ENCODE results near the gene PRXL2A. TPM values are rescaled to one million over a fixed set of nuclear protein-coding genes. Genes with fewer than 3 reads are reported as not detected.

PRXL2A gene
- total and polyA plus RNA-seq, 9 donors = 24.8 to 58.9 (median 43.7) TPM

- no peak overlapping the region for H3K4me3 ChIP-seq
- intact Hi-C loops (cut with DNase I) = loop anchor here in 2 of 4 donors (5.0 to 10.0 kb wide), 2 partner anchors 54 to 64 kb away; no protein-coding TSS in a partner anchor
- DNase-seq = no peak
- TF ChIP-seq EP300 (IDR thresholded peaks at IDR 0.05) = no peak
- H3K4me1 ChIP-seq (ENCODE audit: insufficient read depth) = no peaks in the 10 kb centered on the region
- WGBS, 3 donors = 87 to 91% (median 89%) methylated on average over 4 of the region's 4 CpGs
- H3K36me3 ChIP-seq = no peaks in the 10 kb centered on the region
- H3K27ac ChIP-seq = no peak overlapping the region
- H3K9me3 ChIP-seq = no peaks in the 10 kb centered on the region
- H3K27me3 ChIP-seq = no peaks in the 10 kb centered on the region
Measured at GRCh38 chr10:80448209-80448942, 40.0 kb downstream of the PRXL2A start.

GRCh38 chr10:80449520-80449919 lies 41.2 kb downstream of the PRXL2A start:
- no peaks in the 10 kb centered on the region for H3K4me1 ChIP-seq (ENCODE audit: insufficient read depth)
- no peak overlapping the region for H3K27ac ChIP-seq
- intact Hi-C loops (cut with DNase I) = loop anchor here in 2 of 4 donors (5.0 to 10.0 kb wide), 2 partner anchors 53 to 65 kb away; no protein-coding TSS in a partner anchor
- no peaks in the 10 kb centered on the region for H3K9me3 ChIP-seq
- no peaks in the 10 kb centered on the region for H3K27me3 ChIP-seq
- no peak for DNase-seq
- TF ChIP-seq CTCF (IDR thresholded peaks at IDR 0.05) (no peak), EP300 (IDR thresholded peaks at IDR 0.05) (no peak), POLR2A (IDR thresholded peaks at IDR 0.05) (no peak)
- WGBS, 3 donors = 37 to 60% (median 47%) methylated on average over 2 of the region's 2 CpGs
- no peak overlapping the region for H3K4me3 ChIP-seq
- H3K36me3 ChIP-seq = no peaks in the 10 kb centered on the region

GRCh38 chr10:80451132-80451531 lies 42.8 kb downstream of the PRXL2A start:
- Histone ChIP-seq H3K27me3 (no peaks in the 10 kb centered on the region), H3K4me3 (no peak overlapping the region), H3K9me3 (no peaks in the 10 kb centered on the region), H3K4me1 (ENCODE audit: insufficient read depth) (peaks cover 8% of the 10 kb centered on the region), H3K27ac (no peak overlapping the region), H3K36me3 (no peaks in the 10 kb centered on the region)
- no peak for DNase-seq
- intact Hi-C loops (cut with DNase I) = loop anchor here in 2 of 4 donors (5.0 kb wide), 2 partner anchors 44 to 51 kb away; partner anchors contain the start of gene PRXL2A (in 1 of the 2)
- 95 to 100% (median 98%) methylated on average over 1 of the region's 1 CpG for WGBS, 3 donors
- TF ChIP-seq EP300 (IDR thresholded peaks at IDR 0.05) = no peak
- no peak for TF ChIP-seq POLR2A (IDR thresholded peaks at IDR 0.05)
- TF ChIP-seq CTCF (IDR thresholded peaks at IDR 0.05) = no peak

- intact Hi-C loops (cut with DNase I) = loop anchor here in 2 of 4 donors (5.0 kb wide), 2 partner anchors 45 to 50 kb away; partner anchors contain the start of gene PRXL2A (in 1 of the 2)
- peaks cover 10% of the 10 kb centered on the region for H3K4me1 ChIP-seq (ENCODE audit: insufficient read depth)
Measured at GRCh38 chr10:80452069-80452468, 43.7 kb downstream of the PRXL2A start.

More at GRCh38 chr10:80452069-80452468, 43.7 kb downstream of the PRXL2A start:
- no peak for DNase-seq
- Histone ChIP-seq H3K4me3 (no peak overlapping the region), H3K27me3 (no peaks in the 10 kb centered on the region), H3K36me3 (no peaks in the 10 kb centered on the region), H3K9me3 (no peaks in the 10 kb centered on the region), H3K27ac (no peak overlapping the region)
- no peak for TF ChIP-seq POLR2A (IDR thresholded peaks at IDR 0.05)
- TF ChIP-seq CTCF (IDR thresholded peaks at IDR 0.05) = no peak
- no peak for TF ChIP-seq EP300 (IDR thresholded peaks at IDR 0.05)
